ENCODE results near the gene SMTN. TPM values are rescaled to one million over a fixed set of nuclear protein-coding genes. Genes with fewer than 3 reads are reported as not detected.

SMTN gene
- total and polyA plus RNA-seq, 8 donors: 71.0 to 99.7 (median 88.2) TPM

DNA sequence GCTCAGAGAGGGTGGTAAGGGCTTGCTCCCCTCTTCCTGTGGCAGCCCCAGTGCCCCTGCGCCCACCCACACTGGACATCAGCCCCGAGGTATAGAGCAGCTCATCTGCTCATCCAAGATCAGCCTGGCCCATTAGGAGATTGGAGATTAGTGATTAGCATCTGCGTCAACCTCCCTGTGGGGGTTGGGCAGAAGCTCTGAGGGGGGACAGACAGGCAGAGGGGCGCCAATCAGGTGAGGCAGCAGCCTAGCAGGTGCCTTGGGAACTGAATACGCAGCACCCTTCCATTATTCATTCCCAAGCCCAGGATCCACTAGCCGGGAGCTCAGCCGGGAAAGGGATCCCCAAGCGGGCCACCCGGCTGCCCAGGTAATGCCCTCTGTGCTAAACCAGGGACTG lies 11.0 kb downstream of the SMTN start:
- TF ChIP-seq, protein P1, sequence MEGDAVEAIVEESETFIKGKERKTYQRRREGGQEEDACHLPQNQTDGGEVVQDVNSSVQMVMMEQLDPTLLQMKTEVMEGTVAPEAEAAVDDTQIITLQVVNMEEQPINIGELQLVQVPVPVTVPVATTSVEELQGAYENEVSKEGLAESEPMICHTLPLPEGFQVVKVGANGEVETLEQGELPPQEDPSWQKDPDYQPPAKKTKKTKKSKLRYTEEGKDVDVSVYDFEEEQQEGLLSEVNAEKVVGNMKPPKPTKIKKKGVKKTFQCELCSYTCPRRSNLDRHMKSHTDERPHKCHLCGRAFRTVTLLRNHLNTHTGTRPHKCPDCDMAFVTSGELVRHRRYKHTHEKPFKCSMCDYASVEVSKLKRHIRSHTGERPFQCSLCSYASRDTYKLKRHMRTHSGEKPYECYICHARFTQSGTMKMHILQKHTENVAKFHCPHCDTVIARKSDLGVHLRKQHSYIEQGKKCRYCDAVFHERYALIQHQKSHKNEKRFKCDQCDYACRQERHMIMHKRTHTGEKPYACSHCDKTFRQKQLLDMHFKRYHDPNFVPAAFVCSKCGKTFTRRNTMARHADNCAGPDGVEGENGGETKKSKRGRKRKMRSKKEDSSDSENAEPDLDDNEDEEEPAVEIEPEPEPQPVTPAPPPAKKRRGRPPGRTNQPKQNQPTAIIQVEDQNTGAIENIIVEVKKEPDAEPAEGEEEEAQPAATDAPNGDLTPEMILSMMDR (IDR thresholded peaks at IDR 0.05): no peak
- Histone ChIP-seq H3K4me1 (no peaks in the 10 kb centered on the region), H3K27me3 (no peaks in the 10 kb centered on the region), H3K4me3 (no peak overlapping the region), H3K27ac (no peak overlapping the region), H3K36me3 (peaks cover 0 to 100% of the 10 kb centered on the region in 2 donors), H3K9me3 (no peaks in the 10 kb centered on the region)
- DNase-seq (no peak), ATAC-seq (no peak)
- intact Hi-C loops (cut with DNase I): no loop called here

DNA sequence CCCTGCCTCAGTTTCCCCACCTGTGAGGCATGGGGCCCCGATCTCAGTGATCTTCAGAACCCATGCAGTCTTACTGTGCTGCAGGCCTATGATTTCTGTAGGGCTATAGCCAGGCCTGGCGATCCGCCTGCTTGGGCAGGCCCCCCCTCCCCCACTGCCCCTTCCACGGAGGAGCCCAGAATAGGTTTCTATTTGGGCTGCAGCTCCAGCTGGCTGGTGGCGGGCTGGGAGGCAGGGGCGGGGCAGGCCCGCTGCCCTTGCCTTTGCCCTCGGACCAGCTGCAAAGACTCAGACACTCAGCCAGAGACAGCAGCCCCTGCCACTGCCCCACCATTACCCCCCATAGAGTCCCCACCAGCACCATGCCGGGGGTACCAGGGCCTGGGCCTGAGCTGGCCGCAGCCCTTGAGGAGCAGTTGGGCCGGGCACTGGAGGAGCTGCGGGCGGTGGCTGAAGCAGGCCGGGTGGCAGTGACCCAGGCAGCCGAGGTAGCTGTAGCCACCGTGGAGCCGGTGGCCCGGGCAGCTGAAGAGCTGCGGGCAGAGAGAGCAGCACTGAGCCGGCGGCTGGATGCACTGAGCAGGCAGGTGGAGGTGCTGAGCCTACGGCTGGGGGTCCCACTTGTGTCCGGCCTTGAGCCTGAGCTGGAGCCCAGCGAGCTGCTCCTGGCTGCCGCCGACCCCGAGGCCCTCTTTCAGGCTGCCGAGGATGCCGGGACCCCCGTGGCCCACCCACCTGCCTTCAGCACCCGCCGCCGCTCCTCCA lies 12.2 kb downstream of the SMTN start:
- H3K4me1 ChIP-seq: no peaks in the 10 kb centered on the region
- TF ChIP-seq, protein P1 (IDR thresholded peaks at IDR 0.05): no peak
- no peak for ATAC-seq
- peak in 1 of 4 donors; percentile 76 for DNase-seq
- no peak overlapping the region for H3K27ac ChIP-seq
- H3K9me3 ChIP-seq: no peaks in the 10 kb centered on the region
- intact Hi-C loops (cut with DNase I): no loop called here
- no peaks in the 10 kb centered on the region for H3K27me3 ChIP-seq
- H3K4me3 ChIP-seq: no peak overlapping the region
- peaks cover 0 to 97% of the 10 kb centered on the region in 2 donors for H3K36me3 ChIP-seq

DNA sequence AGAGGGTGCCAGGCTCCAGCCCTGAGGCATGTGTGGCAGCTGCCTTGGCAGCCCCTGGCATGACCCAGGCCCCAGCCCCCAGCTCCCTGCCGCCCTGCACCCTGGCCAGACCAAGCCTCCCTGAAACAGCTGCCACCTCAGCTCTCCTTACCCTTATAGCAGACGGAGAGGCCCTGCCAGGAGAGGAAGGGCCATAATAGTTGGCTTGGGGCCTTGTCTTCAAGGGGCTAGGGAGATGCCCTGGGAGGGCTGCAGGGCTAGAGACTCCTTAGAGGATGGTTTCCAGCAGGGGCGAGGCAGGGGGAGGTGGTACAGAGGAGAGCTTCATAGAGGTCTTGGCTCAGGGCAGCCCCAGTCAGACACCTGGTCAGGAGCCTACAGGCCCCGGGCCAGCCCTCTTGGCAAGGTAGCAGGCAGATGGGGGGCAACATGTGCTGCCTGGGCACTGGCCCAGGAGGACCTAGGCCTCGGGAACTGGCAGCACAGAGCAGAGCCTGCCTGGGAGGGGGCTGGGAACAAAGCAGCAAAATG lies 13.0 kb downstream of the SMTN start:
- DNase-seq (no peak), ATAC-seq (no peak)
- intact Hi-C loops (cut with DNase I): no loop called here
- Histone ChIP-seq H3K4me3 (no peak overlapping the region), H3K27me3 (no peaks in the 10 kb centered on the region), H3K4me1 (no peaks in the 10 kb centered on the region), H3K9me3 (no peaks in the 10 kb centered on the region), H3K27ac (no peak overlapping the region), H3K36me3 (peaks cover 0 to 96% of the 10 kb centered on the region in 2 donors)
- TF ChIP-seq, protein P1 (IDR thresholded peaks at IDR 0.05): no peak

DNA sequence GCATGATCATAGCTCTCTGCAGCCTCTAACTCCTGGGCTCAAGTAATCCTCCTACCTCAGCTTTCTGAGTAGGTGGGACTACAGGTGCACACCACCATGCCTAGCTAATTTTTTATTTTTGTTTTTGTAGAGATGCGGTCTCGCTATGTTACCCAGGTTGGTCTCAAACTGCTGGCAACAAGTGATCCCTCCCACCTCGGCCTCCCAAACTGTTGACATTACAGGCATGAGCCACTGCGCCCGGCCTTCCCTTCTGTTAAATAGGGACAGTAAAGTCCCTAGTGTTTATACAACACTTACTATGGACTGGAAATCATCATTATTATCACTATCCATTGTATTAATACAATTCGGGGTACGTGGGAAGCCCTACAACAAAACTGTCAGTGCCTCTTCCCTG lies 13.6 kb downstream of the SMTN start:
- Histone ChIP-seq H3K27me3 (no peaks in the 10 kb centered on the region), H3K9me3 (no peaks in the 10 kb centered on the region), H3K36me3 (peaks cover 0 to 96% of the 10 kb centered on the region in 2 donors), H3K4me1 (no peaks in the 10 kb centered on the region), H3K27ac (no peak overlapping the region), H3K4me3 (no peak overlapping the region)
- intact Hi-C loops (cut with DNase I): no loop called here
- no peak for ATAC-seq
- TF ChIP-seq, protein P1 (IDR thresholded peaks at IDR 0.05): no peak
- DNase-seq: no peak

DNA sequence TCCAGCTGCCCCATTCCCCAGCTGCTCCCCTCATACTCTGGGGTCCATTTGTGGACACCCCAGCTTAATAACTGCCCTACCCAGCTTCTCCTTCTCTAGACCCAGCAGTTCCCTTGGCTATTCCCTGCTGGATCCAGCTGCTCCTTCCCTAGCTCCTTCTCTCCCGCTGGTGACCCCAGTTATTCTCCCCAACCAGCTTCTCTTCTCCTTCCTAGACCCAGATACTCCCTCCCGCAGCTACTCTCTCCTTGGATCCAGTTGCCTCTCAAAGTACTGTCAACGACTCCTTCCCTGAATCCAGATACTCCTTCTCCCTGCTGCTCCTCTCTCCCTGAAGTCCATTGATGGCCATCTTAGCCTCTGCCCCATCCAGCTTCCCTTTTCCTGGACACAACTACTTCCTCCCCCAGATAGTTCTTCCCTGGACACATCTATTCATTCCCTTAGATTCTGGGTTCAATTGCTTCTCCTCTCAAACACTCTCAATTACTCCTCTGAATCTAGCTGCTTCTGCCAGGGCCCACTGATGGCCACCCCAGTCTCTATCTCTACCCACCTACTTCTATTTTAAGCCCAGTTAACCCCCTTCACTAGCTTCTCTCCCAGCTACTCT lies 14.6 kb downstream of the SMTN start:
- no peaks in the 10 kb centered on the region for H3K9me3 ChIP-seq
- H3K4me1 ChIP-seq: no peaks in the 10 kb centered on the region
- intact Hi-C loops (cut with DNase I): no loop called here

More for the DNA sequence above, 14.6 kb downstream of the SMTN start:
- Histone ChIP-seq H3K36me3 (peaks cover 0 to 96% of the 10 kb centered on the region in 2 donors), H3K27ac (no peak overlapping the region), H3K4me3 (no peak overlapping the region), H3K27me3 (no peaks in the 10 kb centered on the region)
- TF ChIP-seq, protein P1 (IDR thresholded peaks at IDR 0.05): no peak
- ATAC-seq: no peak
- DNase-seq: no peak

Data from left lung (tissue), 10 donors.